Gastrocnemius medialis (tissue), 4 donors: ENCODE measurements around the gene ADRM1. TPM values are rescaled to one million over a fixed set of nuclear protein-coding genes. Genes with fewer than 3 reads are reported as not detected.

ENCODE experiments used
- ATAC-seq, 2 donors: fragments of 150-250 bp; one replicate each; pipeline ENCODE4 v1.9.1; 2016
- DNase-seq, 2 donors: peaks; one replicate each; pipeline ENCODE4 v3.0.0-alpha.2; 2019
- H3K27ac ChIP-seq, 4 donors: fragments of 200-600 bp; sonication (generic); 1 replicate in 1 of 4; 2 replicates in 3 of 4; pipeline ENCODE4 v1.5.1; 2016 to 2018; ENCODE audit warnings: mild to moderate bottlenecking in 2 of 4, moderate library complexity in 1 of 4
- H3K27me3 ChIP-seq, 3 donors: fragments of 200-600 bp; sonication (generic) in 2 of 3; 1 replicate in 1 of 3; 2 replicates in 2 of 3; pipeline versions ENCODE4 v1.5.1 to v1.6.0; 2016 to 2019; ENCODE audit warnings: mild to moderate bottlenecking in 1 of 3, moderate library complexity in 1 of 3
- H3K36me3 ChIP-seq, 2 donors: fragments of 200-600 bp; sonication (generic) in 1 of 2; one replicate each; pipeline ENCODE4 v1.5.1; 2017 to 2018
- H3K4me1 ChIP-seq, 2 donors: fragments of 200-600 bp; sonication (generic) in 1 of 2; one replicate each; pipeline ENCODE4 v1.5.1; 2016 to 2017; ENCODE audit warnings: mild to moderate bottlenecking in 2 of 2
- H3K4me3 ChIP-seq, 4 donors: fragments of 200-600 bp; sonication (generic) in 3 of 4; 1 replicate in 1 of 4; 2 replicates in 3 of 4; pipeline ENCODE4 v1.5.1; 2016 to 2019; ENCODE audit warnings: mild to moderate bottlenecking in 2 of 4
- H3K9me3 ChIP-seq, 3 donors: fragments of 200-600 bp; sonication (generic) in 2 of 3; 1 replicate in 1 of 3; 2 replicates in 2 of 3; pipeline ENCODE4 v1.5.1; 2016 to 2019
- POLR2A ChIP-seq, 2 donors: fragments of 450-650 bp; IDR thresholded peaks; one replicate each; pipeline ENCODE4 v1.6.1; 2017; ENCODE audit warnings: antibody characterized with exemption in 2 of 2, mild to moderate bottlenecking in 2 of 2, moderate library complexity in 2 of 2
- in situ Hi-C, 4 donors: fragments of 200-750 bp; cut with MboI; loops; one replicate each; pipeline versions ENCODE4 v1.15.0 to v1.8.0; 2017; ENCODE audit warnings: low sequenced_read_pairs in 4 of 4
- intact Hi-C: fragments of 100-400 bp; cut with DNase I; formaldehyde crosslinking; loops from one replicate; pipeline ENCODE4 v1.15.1; 2023; ENCODE audit warnings: low total_unique reads
- total RNA-seq, 4 donors: library from RNA; depleted of rRNA; stranded (reverse); fragments of >200 nt; gene quantifications; one replicate each; pipeline versions ENCODE4 v1.1.0 to v1.2.3, GENCODE V29; 2016
- TF ChIP-seq, protein P1 (sequence below), 5 experiments: fragments of 450-650 bp in 3 of 5; fragments of 200-600 bp in 2 of 5; sonication (generic) in 2 of 5; IDR thresholded peaks in 4 of 5; conservative IDR thresholded peaks in 1 of 5; 1 replicate in 4 of 5; 2 replicates in 1 of 5; pipeline ENCODE4 v1.5.1; 2016 to 2019; ENCODE audit warnings: antibody characterized with exemption in 5 of 5, mild to moderate bottlenecking in 3 of 5, moderate library complexity in 3 of 5

ADRM1 gene
- total RNA-seq, 4 donors from 2014 or later, result 389 to 644 (median 611) TPM

GRCh38 chr20:62287129-62287528 lies 15.7 kb upstream of the ADRM1 start:
- Histone ChIP-seq H3K9me3 (no peaks in the 10 kb centered on the region), H3K27me3 (no peaks in the 10 kb centered on the region), H3K4me1 (peaks cover 14 to 29% of the 10 kb centered on the region in 2 donors), H3K36me3 (peaks cover 0 to 65% of the 10 kb centered on the region in 2 donors), H3K27ac (peak overlapping the region; percentile 50 to 88 (median 66)), H3K4me3 (no peak overlapping the region)
- in situ Hi-C loops, result loop anchor here in 1 of 4 donors (25.0 kb wide), 1 partner anchor 100 kb away; the partner anchor contains the start of gene RPS21
- intact Hi-C loops, result no loop called here
- DNase-seq (no peak), ATAC-seq (no peak)
- no peak for TF ChIP-seq POLR2A (IDR thresholded peaks at IDR 0.05)
- TF ChIP-seq, protein P1, sequence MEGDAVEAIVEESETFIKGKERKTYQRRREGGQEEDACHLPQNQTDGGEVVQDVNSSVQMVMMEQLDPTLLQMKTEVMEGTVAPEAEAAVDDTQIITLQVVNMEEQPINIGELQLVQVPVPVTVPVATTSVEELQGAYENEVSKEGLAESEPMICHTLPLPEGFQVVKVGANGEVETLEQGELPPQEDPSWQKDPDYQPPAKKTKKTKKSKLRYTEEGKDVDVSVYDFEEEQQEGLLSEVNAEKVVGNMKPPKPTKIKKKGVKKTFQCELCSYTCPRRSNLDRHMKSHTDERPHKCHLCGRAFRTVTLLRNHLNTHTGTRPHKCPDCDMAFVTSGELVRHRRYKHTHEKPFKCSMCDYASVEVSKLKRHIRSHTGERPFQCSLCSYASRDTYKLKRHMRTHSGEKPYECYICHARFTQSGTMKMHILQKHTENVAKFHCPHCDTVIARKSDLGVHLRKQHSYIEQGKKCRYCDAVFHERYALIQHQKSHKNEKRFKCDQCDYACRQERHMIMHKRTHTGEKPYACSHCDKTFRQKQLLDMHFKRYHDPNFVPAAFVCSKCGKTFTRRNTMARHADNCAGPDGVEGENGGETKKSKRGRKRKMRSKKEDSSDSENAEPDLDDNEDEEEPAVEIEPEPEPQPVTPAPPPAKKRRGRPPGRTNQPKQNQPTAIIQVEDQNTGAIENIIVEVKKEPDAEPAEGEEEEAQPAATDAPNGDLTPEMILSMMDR (IDR thresholded peaks at IDR 0.05 in 4 of 5, conservative IDR thresholded peaks at IDR 0.05 in 1 of 5), result no peak

- Histone ChIP-seq H3K27me3 (no peaks in the 10 kb centered on the region), H3K27ac (peak overlapping the region in 1 of 4 donors; percentile 88), H3K4me1 (peaks cover 7 to 21% of the 10 kb centered on the region in 2 donors), H3K9me3 (no peaks in the 10 kb centered on the region), H3K4me3 (no peak overlapping the region), H3K36me3 (peaks cover 0 to 72% of the 10 kb centered on the region in 2 donors)
- DNase-seq, result no peak
- in situ Hi-C loops (loop anchor here in 1 of 4 donors (25.0 kb wide), 1 partner anchor 99 kb away; the partner anchor contains the start of gene RPS21), intact Hi-C loops (no loop called here)
- TF ChIP-seq, protein P1 (IDR thresholded peaks at IDR 0.05 in 4 of 5, conservative IDR thresholded peaks at IDR 0.05 in 1 of 5), result no peak
- no peak for TF ChIP-seq POLR2A (IDR thresholded peaks at IDR 0.05)
- ATAC-seq, result no peak
Observed at GRCh38 chr20:62287759-62288534, 14.8 kb upstream of the ADRM1 start.

GRCh38 chr20:62288535-62289105 lies 14.2 kb upstream of the ADRM1 start:
- no peaks in the 10 kb centered on the region for H3K9me3 ChIP-seq
- intact Hi-C loops (no loop called here), in situ Hi-C loops (loop anchor here in 1 of 4 donors (25.0 kb wide), 1 partner anchor 99 kb away; the partner anchor contains the start of gene RPS21)
- no peak overlapping the region for H3K4me3 ChIP-seq
- no peak overlapping the region for H3K27ac ChIP-seq
- no peak for DNase-seq
- peaks cover under 1 to 14% of the 10 kb centered on the region in 2 donors for H3K4me1 ChIP-seq
- no peak for ATAC-seq
- TF ChIP-seq POLR2A (IDR thresholded peaks at IDR 0.05), result no peak
- TF ChIP-seq, protein P1 (IDR thresholded peaks at IDR 0.05 in 4 of 5, conservative IDR thresholded peaks at IDR 0.05 in 1 of 5), result no peak
- H3K27me3 ChIP-seq, result no peaks in the 10 kb centered on the region
- H3K36me3 ChIP-seq, result peaks cover 0 to 79% of the 10 kb centered on the region in 2 donors

DNA sequence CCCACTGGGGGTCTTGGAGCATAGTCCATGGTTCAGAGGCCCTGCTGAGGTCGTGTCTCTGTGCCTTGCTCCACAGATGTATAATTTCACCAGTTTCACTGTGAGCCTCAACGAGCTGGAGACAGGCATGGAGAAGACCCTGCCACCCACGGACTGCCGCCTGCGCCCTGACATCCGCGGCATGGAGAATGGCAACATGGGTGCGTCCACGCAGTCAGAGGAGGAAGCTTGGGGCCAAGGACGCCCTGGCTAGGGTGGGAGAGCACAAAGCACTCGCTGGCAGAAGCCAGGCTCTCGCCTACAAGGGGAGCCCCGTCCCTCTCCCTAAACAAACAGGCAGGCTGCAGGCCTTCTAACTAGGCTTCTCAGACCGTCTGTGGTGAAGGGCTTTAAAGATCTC lies 13.7 kb upstream of the ADRM1 start:
- Histone ChIP-seq H3K36me3 (peaks cover 0 to 79% of the 10 kb centered on the region in 2 donors), H3K9me3 (no peaks in the 10 kb centered on the region), H3K4me1 (peaks cover 0 to 9% of the 10 kb centered on the region in 2 donors), H3K27me3 (no peaks in the 10 kb centered on the region), H3K27ac (no peak overlapping the region), H3K4me3 (no peak overlapping the region)
- in situ Hi-C loops (loop anchor here in 1 of 4 donors (25.0 kb wide), 1 partner anchor 98 kb away; the partner anchor contains the start of gene RPS21), intact Hi-C loops (no loop called here)
- no peak for ATAC-seq
- TF ChIP-seq POLR2A (IDR thresholded peaks at IDR 0.05), result no peak
- TF ChIP-seq, protein P1 (IDR thresholded peaks at IDR 0.05 in 4 of 5, conservative IDR thresholded peaks at IDR 0.05 in 1 of 5), result no peak
- DNase-seq, result no peak
